Endodermal cell (in vitro differentiated cells): ENCODE measurements around the gene SRGAP3. TPM values are rescaled to one million over a fixed set of nuclear protein-coding genes. Genes with fewer than 3 reads are reported as not detected.

ENCODE experiments used
- DNase-seq: peaks from one replicate; pipeline ENCODE4 v3.0.0-alpha.2; 2017
- H3K27ac ChIP-seq: 2 replicates; pipeline ENCODE4 v1.5.1; 2013; ENCODE audit warnings: mild to moderate bottlenecking, low read depth, low read length, moderate library complexity
- H3K27me3 ChIP-seq: 2 replicates; pipeline ENCODE4 v1.6.1; 2013; ENCODE audit warnings: mild to moderate bottlenecking, low read length, moderate library complexity; ENCODE audit not compliant: insufficient read depth, control insufficient read depth, poor library complexity, severe bottlenecking
- H3K36me3 ChIP-seq: 2 replicates; pipeline ENCODE4 v1.7.0; 2013; ENCODE audit warnings: mild to moderate bottlenecking, low read length, moderate library complexity; ENCODE audit not compliant: control insufficient read depth, insufficient read depth
- H3K4me1 ChIP-seq: one replicate; pipeline ENCODE4 v1.7.0; 2013; ENCODE audit warnings: low read length; ENCODE audit not compliant: control insufficient read depth, insufficient read depth
- H3K4me3 ChIP-seq: 2 replicates; pipeline ENCODE4 v1.5.1; 2013; ENCODE audit warnings: mild to moderate bottlenecking, low read length, moderate library complexity
- H3K9ac ChIP-seq: 2 replicates; pipeline ENCODE4 v1.6.1; 2013; ENCODE audit warnings: mild to moderate bottlenecking, low read length, moderate library complexity; ENCODE audit not compliant: poor library complexity, severe bottlenecking; ENCODE audit errors: extremely low read depth
- H3K9me3 ChIP-seq: 2 replicates; pipeline ENCODE4 v1.6.1; 2013; ENCODE audit warnings: mild to moderate bottlenecking, low read length, moderate library complexity; ENCODE audit not compliant: control insufficient read depth
- H3K27ac Mint-ChIP-seq: 2 replicates; pipeline ENCODE4 v1.8.0; 2020; ENCODE audit warnings: mixed read lengths
- H3K27me3 Mint-ChIP-seq: 2 replicates; pipeline ENCODE4 v1.8.0; 2021; ENCODE audit warnings: mild to moderate bottlenecking, mixed read lengths; ENCODE audit not compliant: insufficient read depth
- H3K36me3 Mint-ChIP-seq: 2 replicates; pipeline ENCODE4 v1.8.0; 2020; ENCODE audit warnings: low read depth, mixed read lengths
- H3K4me1 Mint-ChIP-seq: 2 replicates; pipeline ENCODE4 v1.8.0; 2020; ENCODE audit warnings: mixed read lengths
- H3K4me3 Mint-ChIP-seq: 2 replicates; pipeline ENCODE4 v1.8.0; 2020; ENCODE audit warnings: mild to moderate bottlenecking, moderate library complexity, mixed read lengths
- H3K9me3 Mint-ChIP-seq: 2 replicates; pipeline ENCODE4 v1.8.0; 2020; ENCODE audit warnings: mild to moderate bottlenecking, mixed read lengths
- CTCF ChIP-seq: fragments of 200-600 bp; sonication (generic); conservative IDR thresholded peaks from 2 replicates; pipeline ENCODE4 v1.5.0; 2021; ENCODE audit warnings: antibody characterized with exemption, mild to moderate bottlenecking
- WGBS, 2 experiments: methylation state at CpG; one replicate each; pipeline versions ENCODE4 v1.1.5 to v1.1.7; 2013; ENCODE audit warnings: missing lambda C conversion rate in 2 of 2, mixed read lengths in 1 of 2; ENCODE audit not compliant: insufficient coverage in 1 of 2, insufficient read length in 1 of 2; 5-methylcytosine and 5-hydroxymethylcytosine counted together
- total RNA-seq, 2 donors: library from RNA; stranded (reverse); fragmentation: NEBNext Ultra II Directional in 1 of 2; extraction: Animal tissue kit (Norgen Biotek cat#: 25700) in 1 of 2; gene quantifications; 2 replicates in 1 of 2; 3 replicates in 1 of 2; pipeline ENCODE4 v1.2.1, GENCODE V29; 2021

The SRGAP3 gene
- total RNA-seq, 2 donors from 2014 or later = 5.0 to 8.1 TPM

GRCh38 chr3:9124730-9125129 lies 124.7 kb downstream of the SRGAP3 start:
- Histone ChIP-seq H3K36me3 (no peaks in the 10 kb centered on the region), H3K9ac (no peak overlapping the region), H3K9me3 (no peaks in the 10 kb centered on the region), H3K27me3 (peaks cover 4% of the 10 kb centered on the region), H3K4me3 (peak overlapping the region; percentile 21), H3K27ac (peak overlapping the region; percentile 61), H3K4me1 (peaks cover 11% of the 10 kb centered on the region)
- TF ChIP-seq CTCF = no peak
- DNase-seq = peak; percentile 53
- WGBS, 2 experiments = 88 to 93% methylated on average over 13 to 15 of the region's 15 CpGs
- peaks cover 7% of the 10 kb centered on the region for H3K27me3 Mint-ChIP-seq
- no peaks in the 10 kb centered on the region for H3K36me3 Mint-ChIP-seq
- no peak overlapping the region for H3K4me3 Mint-ChIP-seq
- H3K27ac Mint-ChIP-seq = no peak overlapping the region
- peaks cover 17% of the 10 kb centered on the region for H3K4me1 Mint-ChIP-seq
- no peaks in the 10 kb centered on the region for H3K9me3 Mint-ChIP-seq

GRCh38 chr3:9123840-9124239 lies 125.6 kb downstream of the SRGAP3 start:
- Mint-ChIP-seq H3K27ac (no peak overlapping the region), H3K27me3 (peaks cover 7% of the 10 kb centered on the region), H3K9me3 (no peaks in the 10 kb centered on the region), H3K4me1 (peaks cover 19% of the 10 kb centered on the region), H3K36me3 (no peaks in the 10 kb centered on the region), H3K4me3 (no peak overlapping the region)
- Histone ChIP-seq H3K4me3 (no peak overlapping the region), H3K9me3 (no peaks in the 10 kb centered on the region), H3K27me3 (peaks cover 4% of the 10 kb centered on the region), H3K9ac (no peak overlapping the region), H3K36me3 (no peaks in the 10 kb centered on the region), H3K4me1 (peaks cover 11% of the 10 kb centered on the region), H3K27ac (no peak overlapping the region)
- TF ChIP-seq CTCF = no peak
- 92 to 96% methylated on average over 4 of the region's 4 CpGs for WGBS, 2 experiments
- peak; percentile 40 for DNase-seq

GRCh38 chr3:9122732-9123364 lies 126.6 kb downstream of the SRGAP3 start:
- H3K4me1 ChIP-seq = peaks cover 11% of the 10 kb centered on the region
- Mint-ChIP-seq H3K27ac (no peak overlapping the region), H3K9me3 (no peaks in the 10 kb centered on the region), H3K4me1 (peaks cover 23% of the 10 kb centered on the region), H3K4me3 (no peak overlapping the region), H3K36me3 (no peaks in the 10 kb centered on the region), H3K27me3 (peaks cover 7% of the 10 kb centered on the region)
- DNase-seq = no peak
- no peak overlapping the region for H3K9ac ChIP-seq
- peaks cover 4% of the 10 kb centered on the region for H3K27me3 ChIP-seq
- no peak overlapping the region for H3K4me3 ChIP-seq
- WGBS, 2 experiments = 89 to 92% methylated on average over 4 to 7 of the region's 7 CpGs
- H3K36me3 ChIP-seq = no peaks in the 10 kb centered on the region
- no peaks in the 10 kb centered on the region for H3K9me3 ChIP-seq
- TF ChIP-seq CTCF = no peak
- H3K27ac ChIP-seq = no peak overlapping the region
